GM21381 (cell line): Measurements from ENCODE around the gene MRPL16.
A peak's percentile ranks its signal among the peaks of the same experiment; 100 is the strongest.
"Not testable (repeated sequence)": the region's sequence is repeated elsewhere in the genome, so short reads cannot be mapped to it uniquely, and the experiment has no call there.

ENCODE experiments used
- ATAC-seq: cut with Tn5 transposase; IDR thresholded peaks from one replicate; pipeline ENCODE4 v1.9.1; 2021; ENCODE audit warnings: mild to moderate bottlenecking, moderate library complexity; ENCODE audit not compliant: unreplicated experiment

The MRPL16 gene

GRCh38 chr11:59810189-59810910, at the start of gene MRPL16:
Gene MRPL16 (minus strand): TSS chr11:59810778. CDS start chr11:59810658, 120 bp downstream.
- peak; percentile 96 for ATAC-seq

GRCh38 chr11:59859673-59860072, 49.1 kb upstream of the MRPL16 start:
- ATAC-seq = no peak

- no peak for ATAC-seq
Measured at GRCh38 chr11:59857439-59858434, 47.2 kb upstream of the MRPL16 start.

- ATAC-seq = no peak
Measured at GRCh38 chr11:59854871-59855270, 44.3 kb upstream of the MRPL16 start.

GRCh38 chr11:59851416-59851815, 40.8 kb upstream of the MRPL16 start:
- not testable (repeated sequence) for ATAC-seq

- ATAC-seq = not testable (repeated sequence)
Measured at GRCh38 chr11:59849551-59849950, 39.0 kb upstream of the MRPL16 start.

- ATAC-seq = peak; percentile 77
Measured at GRCh38 chr11:59849129-59849528, 38.6 kb upstream of the MRPL16 start.

GRCh38 chr11:59848439-59848838, 37.9 kb upstream of the MRPL16 start:
- not testable (repeated sequence) for ATAC-seq

- no peak for ATAC-seq
Measured at GRCh38 chr11:59847626-59848025, 37.0 kb upstream of the MRPL16 start.

- ATAC-seq = no peak
Measured at GRCh38 chr11:59846556-59846955, 36.0 kb upstream of the MRPL16 start.

- ATAC-seq = no peak
Measured at GRCh38 chr11:59845399-59845798, 34.8 kb upstream of the MRPL16 start, which contains the start of gene CBLIF. Gene CBLIF (minus strand): TSS chr11:59845499. CDS start chr11:59845453, 46 bp downstream.

- no peak for ATAC-seq
Measured at GRCh38 chr11:59842316-59842715, 31.7 kb upstream of the MRPL16 start.

GRCh38 chr11:59841514-59841913, 30.9 kb upstream of the MRPL16 start:
- ATAC-seq = no peak

GRCh38 chr11:59839615-59840014, 29.0 kb upstream of the MRPL16 start:
- ATAC-seq = no peak

GRCh38 chr11:59833602-59834001, 23.0 kb upstream of the MRPL16 start:
- no peak for ATAC-seq

GRCh38 chr11:59829358-59829757, 18.8 kb upstream of the MRPL16 start:
- no peak for ATAC-seq

- peak; percentile 79 for ATAC-seq
Measured at GRCh38 chr11:59822989-59823566, 12.5 kb upstream of the MRPL16 start.

- no peak for ATAC-seq
Measured at GRCh38 chr11:59818572-59818971, 8.0 kb upstream of the MRPL16 start.

- not testable (repeated sequence) for ATAC-seq
Measured at GRCh38 chr11:59816434-59816833, 5.9 kb upstream of the MRPL16 start.

GRCh38 chr11:59815754-59816153, 5.2 kb upstream of the MRPL16 start:
- ATAC-seq = no peak

GRCh38 chr11:59814021-59814420, 3.4 kb upstream of the MRPL16 start:
- ATAC-seq = no peak
